Measurements from ENCODE around the gene RALGPS1. TPM values are rescaled to one million over a fixed set of nuclear protein-coding genes. Genes with fewer than 3 reads are reported as not detected.
"Not testable (repeated sequence)": the region's sequence is repeated elsewhere in the genome, so short reads cannot be mapped to it uniquely, and the experiment has no call there.

RALGPS1 gene
- total RNA-seq, 1 experiment from 2014 or later, result 3.3 TPM

DNA sequence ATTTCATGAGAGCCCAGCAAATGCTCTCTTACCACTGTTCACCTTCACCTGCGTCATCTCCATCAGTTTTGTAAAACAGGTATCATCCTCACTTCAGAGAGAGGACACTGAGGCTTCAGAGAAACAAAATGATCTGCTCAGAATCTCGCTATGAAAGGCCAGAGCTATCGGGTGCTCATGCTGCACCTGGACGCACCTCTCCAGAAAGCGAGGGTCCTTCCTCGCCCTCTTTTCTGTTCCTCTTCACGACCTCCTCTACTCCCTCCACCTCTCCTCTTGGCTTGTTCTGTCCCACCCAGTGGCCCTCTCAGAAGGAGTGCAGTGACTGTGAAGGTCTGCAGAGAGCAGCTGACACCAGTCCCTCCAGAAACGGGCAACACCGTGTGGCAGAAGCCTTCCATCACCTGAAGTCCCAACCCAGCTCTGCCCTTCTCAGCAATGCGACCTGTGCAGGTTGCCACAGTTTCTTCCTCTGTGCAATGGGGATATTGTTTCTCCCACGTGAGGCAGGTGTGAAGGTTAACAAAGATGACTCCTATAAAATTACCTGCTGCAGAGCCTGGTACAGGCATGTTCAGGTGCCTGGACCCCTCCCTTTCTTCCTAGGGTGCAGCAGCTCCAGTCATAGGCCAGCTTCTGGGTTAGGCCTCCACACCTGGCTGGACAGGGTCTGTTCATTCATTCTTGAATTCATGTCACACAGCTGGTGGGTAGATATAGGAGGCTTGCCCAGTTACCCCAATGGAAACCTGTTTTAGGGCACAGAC lies 253.2 kb downstream of the RALGPS1 start:
- no peak for DNase-seq (ENCODE audit: extremely low read depth, low read depth)

DNA sequence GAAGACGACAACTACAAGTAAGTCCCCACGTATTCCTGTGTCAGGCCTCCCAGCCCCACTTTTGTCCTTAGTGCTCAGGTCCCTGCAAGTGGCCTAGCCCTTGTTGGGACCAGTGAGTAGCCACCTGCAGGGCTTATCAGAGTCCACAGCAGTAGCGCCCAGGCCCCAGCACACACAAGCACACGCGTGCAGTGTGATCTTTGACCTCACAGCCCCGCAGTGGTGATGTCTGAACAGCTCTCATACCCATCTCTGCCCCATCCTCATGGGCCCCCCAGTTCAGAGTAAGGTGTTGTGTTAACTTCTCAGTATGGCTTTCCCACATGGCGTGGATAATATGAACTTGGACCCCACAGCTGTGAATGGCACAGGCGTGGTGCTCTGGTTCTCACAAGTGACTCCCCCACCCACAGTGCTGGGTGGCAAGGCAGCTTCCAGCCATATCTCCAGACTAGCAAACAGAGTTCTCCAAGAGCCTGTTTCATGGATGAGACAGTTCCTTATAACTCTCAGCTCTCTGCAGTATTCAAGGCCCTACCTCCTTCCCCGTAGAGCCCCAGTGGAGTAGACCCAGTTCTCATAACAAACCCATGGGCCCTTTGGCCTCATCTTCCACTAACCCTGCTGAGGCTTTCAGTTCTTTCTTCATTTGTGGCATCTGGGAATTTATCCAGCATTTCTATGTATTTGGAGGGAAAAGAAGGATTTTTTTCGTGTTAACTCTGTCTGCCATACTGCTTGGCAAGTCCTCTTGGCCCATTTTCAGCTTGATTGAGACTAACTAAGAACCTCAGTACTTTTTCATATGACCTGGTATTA lies 254.4 kb downstream of the RALGPS1 start:
- no peak for DNase-seq (ENCODE audit: extremely low read depth, low read depth)

GRCh38 chr9:127169575-127169883 lies 254.9 kb downstream of the RALGPS1 start:
- DNase-seq (ENCODE audit: extremely low read depth, low read depth), result no peak

DNA sequence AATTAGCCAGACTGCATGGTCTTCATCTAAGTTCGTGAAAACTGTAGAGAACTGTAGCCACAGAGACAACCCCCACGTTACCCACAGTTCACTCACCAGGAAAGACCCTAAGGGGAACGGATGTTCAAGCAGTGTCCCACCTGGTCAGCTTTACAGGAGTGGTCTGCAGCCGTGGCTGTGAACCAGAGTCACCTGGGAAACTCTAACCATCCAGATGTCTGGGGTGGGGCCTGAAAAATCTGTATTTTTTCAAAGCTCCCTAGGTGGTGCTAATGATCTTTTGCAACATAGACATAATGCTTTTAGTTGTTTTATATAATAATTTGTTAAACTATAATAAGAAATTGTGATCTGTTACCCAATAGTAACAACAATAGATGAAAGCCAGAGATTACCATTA lies 255.5 kb downstream of the RALGPS1 start:
- DNase-seq (ENCODE audit: extremely low read depth, low read depth), result no peak

DNA sequence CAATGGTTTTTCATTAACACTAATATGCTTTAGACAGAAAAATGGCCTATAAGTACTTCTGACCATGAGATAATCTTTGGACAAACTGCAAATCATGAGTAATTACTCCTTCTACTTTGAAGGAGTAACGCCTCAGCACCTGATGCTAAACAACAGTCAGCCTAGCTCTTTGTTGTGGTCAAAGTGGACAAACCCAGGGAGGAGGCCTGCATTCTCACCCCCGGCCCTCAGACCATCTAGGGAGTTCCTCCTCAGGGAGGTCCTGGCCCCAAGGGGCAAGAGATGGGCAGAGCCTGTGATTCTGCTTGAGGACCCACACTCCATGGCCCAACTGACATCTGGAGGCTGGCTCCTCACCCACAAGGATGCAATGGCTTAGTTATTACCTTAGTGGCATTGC lies 256.1 kb downstream of the RALGPS1 start:
- DNase-seq (ENCODE audit: extremely low read depth, low read depth), result no peak

DNA sequence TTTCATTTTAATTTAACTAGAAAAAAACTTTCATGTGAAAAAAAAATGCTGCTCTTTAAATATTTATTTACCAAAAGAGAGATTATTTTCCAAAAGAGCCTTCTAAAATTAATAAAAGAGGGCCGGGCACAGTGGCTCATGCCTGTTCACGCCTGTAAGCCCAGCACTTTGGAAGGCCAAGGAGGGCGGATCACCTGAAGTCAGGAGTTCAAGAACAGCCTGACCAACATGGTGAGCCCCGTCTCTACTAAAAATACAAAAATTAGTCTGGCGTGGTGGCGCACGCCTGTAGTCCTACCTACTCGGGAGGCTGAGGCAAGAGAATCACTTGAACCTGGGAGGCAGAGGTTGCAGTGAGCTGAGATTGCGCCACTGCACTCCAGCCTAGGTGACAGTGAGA lies 256.8 kb downstream of the RALGPS1 start:
- not testable (repeated sequence) for DNase-seq (ENCODE audit: extremely low read depth, low read depth)

DNA sequence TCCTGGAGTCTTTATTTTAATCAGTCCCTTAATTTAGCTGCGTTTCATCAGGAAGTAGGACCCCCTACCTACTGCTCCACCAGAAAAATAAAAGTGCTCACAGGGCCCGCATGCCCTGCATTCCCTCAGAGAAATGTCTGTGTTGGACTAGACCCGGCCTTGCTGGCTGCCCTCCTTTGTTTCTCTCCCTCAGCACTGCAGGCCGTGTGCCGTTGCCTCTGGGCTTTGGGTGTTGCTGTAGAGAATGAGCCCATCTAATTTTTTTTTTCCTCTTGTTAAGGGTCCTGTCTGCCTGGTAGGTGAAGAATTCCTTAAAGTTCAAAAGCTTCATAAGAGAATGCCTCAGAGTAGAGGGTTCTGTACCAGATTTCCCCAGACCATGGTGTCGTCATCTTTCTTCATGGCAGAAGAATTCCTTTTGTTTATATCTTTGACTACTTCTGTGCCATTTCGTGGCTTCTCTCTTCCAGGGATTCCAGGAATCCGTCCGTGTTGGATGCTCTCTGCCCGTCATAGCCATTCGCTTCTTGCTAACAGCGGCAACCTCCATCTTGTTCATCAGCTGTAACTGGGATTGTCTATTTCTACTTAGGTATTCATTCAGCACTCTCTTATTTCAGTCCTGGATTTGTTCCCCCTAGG lies 257.6 kb downstream of the RALGPS1 start:
- DNase-seq (ENCODE audit: extremely low read depth, low read depth), result no peak

GRCh38 chr9:127173063-127173462 lies 258.5 kb downstream of the RALGPS1 start:
- no peak for DNase-seq (ENCODE audit: extremely low read depth, low read depth)

DNA sequence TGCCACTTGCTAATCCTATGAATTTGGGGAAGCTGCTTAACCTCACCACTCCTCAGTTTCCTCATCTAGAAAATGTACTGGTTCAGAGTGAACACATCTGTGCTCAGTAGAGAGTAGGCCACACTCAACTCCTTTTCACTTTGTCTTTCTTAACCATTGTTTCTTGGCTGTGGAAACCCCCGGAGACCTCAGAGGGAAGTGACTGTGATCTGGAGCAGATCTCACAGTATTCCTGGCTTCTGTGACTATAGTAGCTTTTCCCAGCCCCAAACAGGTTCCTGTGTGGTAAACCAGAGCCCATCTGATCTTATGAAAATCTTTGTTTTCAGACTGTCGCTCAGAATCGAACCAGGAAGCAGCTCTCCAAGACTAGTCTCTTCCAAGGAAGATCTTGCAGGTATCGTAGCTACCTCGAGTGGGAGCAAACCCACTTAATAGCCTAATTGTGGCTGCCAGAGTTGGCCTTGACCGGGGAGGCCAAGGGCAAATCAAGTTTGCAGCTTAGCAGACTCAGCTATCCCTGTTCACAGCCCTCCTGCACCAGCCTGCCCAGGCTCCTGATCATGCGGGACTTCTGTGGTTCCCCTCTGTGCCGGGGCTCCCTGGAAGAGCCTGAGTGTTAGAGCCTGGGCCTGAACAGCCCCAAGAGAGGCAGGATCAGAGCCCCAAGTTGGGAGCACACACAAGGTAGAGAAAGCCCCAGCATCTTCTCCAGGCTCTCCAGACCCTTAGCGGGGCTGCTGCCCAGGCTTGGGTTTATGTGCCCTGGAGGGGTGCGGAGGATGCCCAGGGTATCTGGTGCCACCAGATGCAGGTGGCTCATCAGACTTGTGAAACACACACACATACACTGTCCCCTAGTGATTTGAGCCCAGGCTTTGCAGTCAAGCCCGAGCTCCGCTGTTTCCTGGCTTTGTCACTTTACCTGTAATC lies 260.1 kb downstream of the RALGPS1 start:
- no peak for DNase-seq (ENCODE audit: extremely low read depth, low read depth)

DNA sequence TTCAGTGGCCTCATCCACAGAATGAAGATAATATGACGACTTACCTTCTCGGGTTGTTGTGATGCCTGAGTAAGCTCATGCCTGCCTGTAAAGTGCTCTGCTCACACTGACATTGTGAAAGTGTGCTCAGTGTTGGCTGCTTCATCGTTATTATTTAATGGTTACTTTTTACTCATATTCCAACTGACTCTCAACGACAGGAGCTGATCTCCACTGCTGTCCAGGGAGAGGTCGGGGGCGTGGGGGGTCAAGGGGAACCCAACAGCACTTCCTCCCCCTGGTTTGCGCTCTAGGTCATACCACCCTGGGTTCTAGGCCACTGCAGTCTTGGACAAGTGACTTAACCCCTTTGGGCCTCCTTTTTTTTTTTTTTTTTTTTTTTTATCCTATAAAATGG lies 260.7 kb downstream of the RALGPS1 start:
- no peak for DNase-seq (ENCODE audit: extremely low read depth, low read depth)

- no peak for DNase-seq (ENCODE audit: extremely low read depth, low read depth)
Observed at GRCh38 chr9:127175764-127176163, 261.2 kb downstream of the RALGPS1 start.

GRCh38 chr9:127176631-127177030 lies 262.0 kb downstream of the RALGPS1 start:
- DNase-seq (ENCODE audit: extremely low read depth, low read depth), result no peak

GRCh38 chr9:127177231-127177630 lies 262.6 kb downstream of the RALGPS1 start:
- no peak for DNase-seq (ENCODE audit: extremely low read depth, low read depth)

DNA sequence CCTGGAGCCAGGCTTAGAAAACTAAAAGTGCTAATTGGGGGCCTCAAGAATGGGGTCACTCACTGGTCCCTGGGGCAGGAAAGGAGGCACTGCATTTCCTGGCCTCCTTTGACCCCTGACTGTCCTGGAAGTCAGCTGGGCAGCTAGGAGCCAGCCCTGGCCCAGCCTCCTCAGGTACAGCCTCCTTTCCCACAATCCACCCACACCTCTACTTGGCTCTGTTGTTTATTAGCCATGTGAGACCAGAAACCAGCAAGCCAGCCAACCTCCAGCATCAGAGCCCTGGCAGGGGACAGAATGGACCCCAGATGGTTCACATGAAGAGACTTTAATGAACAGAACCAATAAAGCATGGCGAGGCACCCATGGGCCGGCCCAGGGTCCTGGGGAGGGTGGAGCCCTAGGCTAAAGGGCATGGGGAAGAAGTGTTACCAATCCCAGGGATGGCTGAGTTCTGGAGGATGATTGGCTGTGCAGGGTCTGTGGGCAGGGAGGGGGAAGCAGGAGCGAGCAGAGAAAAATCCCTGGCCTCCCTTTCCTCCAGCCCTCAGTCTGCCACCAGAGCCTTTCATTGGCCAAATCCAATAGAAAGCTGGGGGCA lies 263.2 kb downstream of the RALGPS1 start:
- DNase-seq (ENCODE audit: extremely low read depth, low read depth), result no peak

- DNase-seq (ENCODE audit: extremely low read depth, low read depth), result no peak
Observed at GRCh38 chr9:127178686-127179632, 264.4 kb downstream of the RALGPS1 start.

DNA sequence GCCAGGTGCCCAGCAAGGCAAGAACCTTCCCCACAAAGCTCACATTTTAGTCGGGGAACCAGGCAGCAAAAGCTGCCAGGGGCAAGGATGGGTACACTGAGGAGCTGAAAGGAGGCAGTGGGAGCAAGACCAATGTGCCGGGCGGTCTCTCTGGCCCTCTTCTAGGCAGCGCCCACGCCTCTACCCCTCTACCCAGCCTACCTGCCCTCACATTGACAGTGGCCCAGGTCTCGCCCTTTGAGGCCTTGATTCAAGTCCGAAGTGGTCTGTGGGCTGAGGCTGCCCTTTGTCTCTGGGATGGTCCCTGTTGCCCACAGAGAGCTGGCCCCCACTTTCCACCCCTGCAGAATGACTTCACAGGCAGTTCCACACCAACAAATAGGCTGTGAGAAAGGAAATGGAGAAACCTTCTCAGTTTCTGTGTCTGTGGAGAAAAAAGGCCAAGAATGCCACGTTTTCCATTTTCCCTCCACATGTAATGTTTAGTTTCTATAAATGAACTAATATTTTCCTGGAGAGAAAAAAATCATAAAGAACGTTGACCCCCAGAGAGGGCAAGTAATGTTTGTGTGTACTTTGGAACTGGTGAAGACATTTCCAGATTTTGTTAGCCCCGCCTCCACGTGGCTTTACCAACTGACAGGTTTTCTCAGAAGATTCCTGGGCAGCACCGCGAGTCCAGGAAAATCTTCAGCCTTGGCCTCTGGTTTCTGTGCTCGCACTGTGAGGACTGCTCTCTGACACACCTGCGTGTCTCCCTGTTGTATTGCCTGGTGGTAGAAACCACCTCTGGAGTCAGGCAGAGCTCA lies 265.3 kb downstream of the RALGPS1 start:
- no peak for DNase-seq (ENCODE audit: extremely low read depth, low read depth)

DNA sequence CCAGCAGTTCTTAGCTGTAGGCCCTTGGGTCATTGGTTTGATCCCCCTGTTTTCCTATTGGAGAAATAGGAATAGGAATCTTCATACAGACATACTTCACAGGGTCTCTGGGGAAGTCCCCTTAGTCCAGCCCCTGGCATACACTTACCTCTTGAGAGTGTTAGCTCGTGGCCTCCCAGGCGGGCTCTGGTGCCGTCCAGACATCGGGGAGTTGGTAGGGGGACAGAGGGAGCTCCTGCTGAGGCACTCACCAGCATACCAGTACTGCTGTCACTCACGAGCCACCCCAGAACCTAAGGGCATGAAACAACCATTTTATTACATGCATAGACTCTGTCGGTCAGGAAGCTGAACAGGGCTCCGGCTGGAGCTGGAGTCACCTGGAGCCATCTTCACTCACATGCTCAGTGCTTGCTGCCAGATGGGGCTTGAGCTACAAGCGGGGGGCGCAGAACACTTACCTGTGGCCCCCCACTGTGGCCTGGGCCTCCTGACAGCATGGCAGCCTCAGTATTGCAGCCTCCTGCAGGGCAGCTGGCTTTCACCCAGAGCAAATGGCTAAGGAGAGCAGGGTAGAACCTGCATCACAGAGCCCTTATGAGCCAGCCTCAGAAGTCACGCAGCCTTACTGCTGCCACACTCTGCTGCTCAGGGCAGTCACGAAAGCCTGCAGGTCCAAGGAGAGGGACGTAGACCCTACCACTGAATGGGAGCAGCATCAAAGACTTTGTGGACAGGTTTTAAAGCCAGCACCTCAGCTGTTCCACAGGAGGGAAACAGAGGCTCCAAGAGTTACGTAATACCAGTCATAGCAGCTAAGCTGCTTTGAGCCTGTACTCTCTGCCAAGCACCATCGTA lies 266.1 kb downstream of the RALGPS1 start:
- DNase-seq (ENCODE audit: extremely low read depth, low read depth), result no peak

DNA sequence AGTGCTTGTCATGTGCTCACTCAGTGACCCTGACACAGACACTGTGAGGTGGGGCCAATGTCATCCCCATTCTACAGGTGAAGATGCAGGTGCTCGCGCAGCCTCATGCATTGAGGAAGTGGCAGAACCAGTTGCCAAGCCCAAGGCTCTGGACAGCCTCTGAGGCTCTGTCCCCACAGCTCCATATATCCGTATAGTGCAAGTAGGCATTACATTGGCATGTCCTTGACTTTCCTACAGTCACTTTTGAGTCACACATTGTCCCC lies 266.7 kb downstream of the RALGPS1 start:
- no peak for DNase-seq (ENCODE audit: extremely low read depth, low read depth)

All from NCI-H460 (cell line).